ENCODE data around the gene GSN. TPM values are rescaled to one million over a fixed set of nuclear protein-coding genes. Genes with fewer than 3 reads are reported as not detected.
A peak's percentile ranks its signal among the peaks of the same experiment; 100 is the strongest.

GSN gene
- total and polyA plus RNA-seq, 2 of the 13 experiments (the other 11 are each of a cell fraction or from before 2014, with no cell fraction given): 294 to 307 TPM

GRCh38 chr9:121267689-121268597, at the start of gene GSN (continued):
- no peak for TF ChIP-seq ZNF773 (CRISPR knock-in tag; IDR thresholded peaks at IDR 0.05; ENCODE audit: borderline replicate concordance)
- TF ChIP-seq ZNF777 (CRISPR knock-in tag; IDR thresholded peaks at IDR 0.05): peak; percentile 91
- no peak for TF ChIP-seq SOX13 (IDR thresholded peaks at IDR 0.05)
- TF ChIP-seq SOX13 (CRISPR knock-in tag; conservative IDR thresholded peaks at IDR 0.05 in 1 of 2, IDR thresholded peaks at IDR 0.05 in 1 of 2): no peak
- no peak for TF ChIP-seq RELA (CRISPR knock-in tag; IDR thresholded peaks at IDR 0.05)
- TF ChIP-seq GLI4 (CRISPR knock-in tag; IDR thresholded peaks at IDR 0.05; ENCODE audit: borderline replicate concordance): no peak
- no peak for TF ChIP-seq ZNF275 (CRISPR knock-in tag; IDR thresholded peaks at IDR 0.05; ENCODE audit: borderline replicate concordance)
- TF ChIP-seq IRF9 (CRISPR knock-in tag; IDR thresholded peaks at IDR 0.05; ENCODE audit: borderline replicate concordance): peak; percentile 28; the same call in 1 of the 2 replicates
- TF ChIP-seq ASH2L (IDR thresholded peaks at IDR 0.05; ENCODE audit: insufficient read length, low read depth, low read length): peak; percentile 32
- TF ChIP-seq HDAC2 (CRISPR knock-in tag; IDR thresholded peaks at IDR 0.05): no peak
- peak; percentile 81 for TF ChIP-seq SAP130 (CRISPR knock-in tag; IDR thresholded peaks at IDR 0.05; ENCODE audit: low read depth)
- TF ChIP-seq ZNF264 (CRISPR knock-in tag; IDR thresholded peaks at IDR 0.05): no peak
- TF ChIP-seq ZNF607 (CRISPR knock-in tag; IDR thresholded peaks at IDR 0.05; ENCODE audit: borderline replicate concordance): 0 out of 2 replicates have a peak, but pooled peaks have one; percentile 49
- no peak for TF ChIP-seq AGO1 (IDR thresholded peaks at IDR 0.05; ENCODE audit: low read depth, low read length, poor library complexity, severe bottlenecking)
- no peak for TF ChIP-seq KMT2A (CRISPR knock-in tag; IDR thresholded peaks at IDR 0.05)
- no peak for TF ChIP-seq AFF4 (CRISPR knock-in tag; IDR thresholded peaks at IDR 0.05)
- no peak for TF ChIP-seq ZNF350 (CRISPR knock-in tag; IDR thresholded peaks at IDR 0.05; ENCODE audit: borderline replicate concordance, low read depth)
- TF ChIP-seq NFIB (CRISPR knock-in tag; IDR thresholded peaks at IDR 0.05; ENCODE audit: borderline replicate concordance): no peak
- TF ChIP-seq SIN3B (IDR thresholded peaks at IDR 0.05; ENCODE audit: low read length): no peak
- no peak for TF ChIP-seq ZNF784 (CRISPR knock-in tag; IDR thresholded peaks at IDR 0.05; ENCODE audit: borderline replicate concordance)
- no peak for TF ChIP-seq HIVEP1 (CRISPR knock-in tag; IDR thresholded peaks at IDR 0.05)
- TF ChIP-seq ZNF460 (CRISPR knock-in tag; IDR thresholded peaks at IDR 0.05; ENCODE audit: borderline replicate concordance): no peak
- TF ChIP-seq PHF21A (CRISPR knock-in tag; IDR thresholded peaks at IDR 0.05): no peak

Data from HepG2 (cell line).